GM12878 (cell line): ENCODE data around the gene ZMYND11. TPM values are rescaled to one million over a fixed set of nuclear protein-coding genes. Genes with fewer than 3 reads are reported as not detected.

ENCODE experiments used
- ATAC-seq: fragments of 200-7000 bp; cut with Tn5 transposase; 3 replicates; pipeline ENCODE4 v1.9.1; 2020; ENCODE audit warnings: mild to moderate bottlenecking, moderate library complexity
- BruUV-seq: library from RNA; stranded (reverse); fragments of 400-500 nt; replicated peaks from 2 replicates; lab custom pipeline; 2021; lab: Mats Ljungman, UMichigan
- CTCF ChIA-PET: fragments of 300-600 bp; sonication (Branson Sonifier 250); formaldehyde crosslinking; extraction: SDS; loops from one replicate; lab custom pipeline; 2021; ENCODE audit warnings: inconsistent platforms; lab: Yijun Ruan, JAX
- POLR2A ChIA-PET: fragments of 350-600 bp; formaldehyde crosslinking; extraction: SDS; loops from one replicate; lab custom pipeline; 2021; ENCODE audit warnings: inconsistent platforms; lab: Charles Lee
- RAD21 ChIA-PET: fragments of 300-600 bp; sonication (Branson Sonifier 250); formaldehyde crosslinking; loops from one replicate; lab custom pipeline; 2023; ENCODE audit warnings: antibody characterized with exemption; ENCODE audit not compliant: unreplicated experiment; lab: Charles Lee
- SMC1A ChIA-PET: fragments of 300-600 bp; sonication (Branson Sonifier 250); formaldehyde crosslinking; loops from one replicate; lab custom pipeline; 2023; ENCODE audit not compliant: unreplicated experiment, uncharacterized antibody; lab: Charles Lee
- DNase-seq: peaks from one replicate; pipeline ENCODE4 v3.0.0-alpha.2; 2011; ENCODE audit warnings: low read depth, low spot score
- FAIRE-seq: peaks from 3 replicates; lab custom pipeline; 2011; peaks lifted over from hg19 to GRCh38; lab: Jason Lieb, UNC
- H2AFZ ChIP-seq: 2 replicates; pipeline ENCODE4 v1.6.0; 2011; ENCODE audit warnings: low read depth, low read length, control low read depth; ENCODE audit not compliant: control insufficient read depth
- H3K27ac ChIP-seq: 2 replicates; pipeline ENCODE4 v1.5.1; 2011; ENCODE audit warnings: control low read depth; ENCODE audit not compliant: control insufficient read depth, insufficient read depth
- H3K27me3 ChIP-seq, 2 experiments: replicated peaks in 1 of 2; 2 replicates each; pipeline versions ENCODE4 v1.6.0 to v1.6.1; 2011; ENCODE audit warnings: low read length in 1 of 2; ENCODE audit not compliant: control insufficient read depth in 2 of 2, insufficient read depth in 2 of 2
- H3K36me3 ChIP-seq, 2 experiments: 2 replicates each; pipeline ENCODE4 v1.5.1; 2011; ENCODE audit warnings: low read length in 1 of 2; ENCODE audit not compliant: control insufficient read depth in 2 of 2, insufficient read depth in 2 of 2
- H3K4me1 ChIP-seq: 2 replicates; pipeline ENCODE4 v1.6.1; 2011; ENCODE audit warnings: mild to moderate bottlenecking, low read length, moderate library complexity, mixed read lengths; ENCODE audit not compliant: control insufficient read depth, insufficient read depth
- H3K4me2 ChIP-seq: 2 replicates; pipeline ENCODE4 v1.6.0; 2011; ENCODE audit warnings: control low read depth; ENCODE audit not compliant: control insufficient read depth, insufficient read depth
- H3K4me3 ChIP-seq: fragments of 200-600 bp; sonication (generic); 2 replicates; pipeline ENCODE4 v1.5.1; 2016
- H3K79me2 ChIP-seq: 2 replicates; pipeline ENCODE4 v1.6.0; 2011; ENCODE audit warnings: low read length; ENCODE audit not compliant: control insufficient read depth, insufficient read depth
- H3K9ac ChIP-seq: 2 replicates; pipeline ENCODE4 v1.8.0; 2011; ENCODE audit warnings: low read length, control low read depth, mixed read lengths; ENCODE audit not compliant: control insufficient read depth, insufficient read depth
- H3K9me3 ChIP-seq: replicated peaks from 3 replicates; pipeline ENCODE4 v1.5.1; 2011; ENCODE audit warnings: mild to moderate bottlenecking, low read length; ENCODE audit not compliant: control insufficient read depth, insufficient read depth
- H4K20me1 ChIP-seq: 2 replicates; pipeline ENCODE4 v1.6.0; 2011; ENCODE audit not compliant: control insufficient read depth, insufficient read depth
- CEBPB ChIP-seq, 2 experiments: fragments of 150-350 bp in 1 of 2; IDR thresholded peaks; 2 replicates each; pipeline ENCODE4 v1.6.1; 2012 to 2014; ENCODE audit warnings: low read depth in 2 of 2, low read length in 2 of 2, borderline replicate concordance in 1 of 2, inconsistent platforms in 1 of 2
- EZH2 ChIP-seq: IDR thresholded peaks from 2 replicates; pipeline ENCODE4 v1.6.1; 2012; ENCODE audit warnings: low read depth, mild to moderate bottlenecking, control low read depth, inconsistent platforms, low read length, borderline replicate concordance; ENCODE audit not compliant: control insufficient read depth
- HCFC1 ChIP-seq: fragments of 150-350 bp; IDR thresholded peaks from 2 replicates; pipeline ENCODE4 v1.6.1; 2014; ENCODE audit warnings: low read length
- MYC ChIP-seq: IDR thresholded peaks from 2 replicates; pipeline ENCODE4 v1.6.1; 2011; ENCODE audit warnings: mild to moderate bottlenecking, low read length, moderate library complexity, inconsistent platforms; ENCODE audit not compliant: insufficient read depth, insufficient replicate concordance, insufficient read length, severe bottlenecking
- POLR2AphosphoS2 ChIP-seq: IDR thresholded peaks from 2 replicates; pipeline ENCODE4 v1.6.1; 2011; ENCODE audit warnings: low read depth, mild to moderate bottlenecking, low read length, improper control_type of control experiment, moderate library complexity
- STAT1 ChIP-seq: fragments of 450-650 bp; conservative IDR thresholded peaks from 2 replicates; pipeline ENCODE4 v1.6.1; 2014; ENCODE audit warnings: antibody characterized with exemption, mild to moderate bottlenecking
- WGBS: methylation state at CpG from one replicate; pipeline ENCODE4 v1.1.6; 2016; ENCODE audit warnings: low lambda C conversion rate; ENCODE audit not compliant: insufficient replicate concordance, insufficient coverage; ENCODE audit errors: missing lambda C conversion rate; 5-methylcytosine and 5-hydroxymethylcytosine counted together
- in situ Hi-C: fragments of 300-500 bp; cut with MboI; formaldehyde crosslinking; loops from 9 replicates; pipeline ENCODE4 v1.14.3; 2018; ENCODE audit warnings: mixed read lengths
- intact Hi-C: fragments of 100-400 bp; cut with micrococcal nuclease; formaldehyde crosslinking; loops from one replicate; pipeline ENCODE4 v1.14.2; 2022; ENCODE audit not compliant: unreplicated experiment
- polyA plus RNA-seq, 11 experiments: library from polyadenylated mRNA; depleted of rRNA in 4 of 11; unstranded in 6 of 11; stranded (reverse) in 5 of 11; fragments of >200 nt; fragmentation: Nextera tagmentation in 4 of 11; fragmentation: Illumina TruSeq in 1 of 11; extraction: Ambion mirVana in 4 of 11; extraction: Trizol in 1 of 11; gene quantifications; 1 replicate in 1 of 11; 2 replicates in 10 of 11; pipeline versions ENCODE4 v1.2.1 to v1.2.3, GENCODE V29; 2011 to 2016; ENCODE audit warnings: inconsistent platforms in 2 of 11, missing spikeins in 2 of 11, low read depth in 1 of 11
- total RNA-seq, 4 experiments: library from RNA; depleted of rRNA in 3 of 4; stranded (reverse); fragments of >200 nt in 3 of 4; fragmentation: Illumina TruSeq in 1 of 4; extraction: Trizol in 1 of 4; gene quantifications; 2 replicates each; pipeline versions ENCODE4 v1.2.1 to v1.2.3, GENCODE V29; 2013 to 2021
- TF ChIP-seq, protein P1 (sequence below): fragments of 450-650 bp; IDR thresholded peaks from 2 replicates; pipeline ENCODE4 v1.6.1; 2017; ENCODE audit warnings: mild to moderate bottlenecking, moderate library complexity
- TF ChIP-seq, protein P2 (sequence below): fragments of 150-350 bp; IDR thresholded peaks from 2 replicates; pipeline ENCODE4 v1.6.1; 2016; ENCODE audit warnings: low read depth, low read length

ZMYND11 gene
- total and polyA plus RNA-seq, 10 of the 15 experiments (the other 5 are each of a cell fraction or from before 2014, with no cell fraction given), result 3.3 to 24.4 (median 13.1) TPM

DNA sequence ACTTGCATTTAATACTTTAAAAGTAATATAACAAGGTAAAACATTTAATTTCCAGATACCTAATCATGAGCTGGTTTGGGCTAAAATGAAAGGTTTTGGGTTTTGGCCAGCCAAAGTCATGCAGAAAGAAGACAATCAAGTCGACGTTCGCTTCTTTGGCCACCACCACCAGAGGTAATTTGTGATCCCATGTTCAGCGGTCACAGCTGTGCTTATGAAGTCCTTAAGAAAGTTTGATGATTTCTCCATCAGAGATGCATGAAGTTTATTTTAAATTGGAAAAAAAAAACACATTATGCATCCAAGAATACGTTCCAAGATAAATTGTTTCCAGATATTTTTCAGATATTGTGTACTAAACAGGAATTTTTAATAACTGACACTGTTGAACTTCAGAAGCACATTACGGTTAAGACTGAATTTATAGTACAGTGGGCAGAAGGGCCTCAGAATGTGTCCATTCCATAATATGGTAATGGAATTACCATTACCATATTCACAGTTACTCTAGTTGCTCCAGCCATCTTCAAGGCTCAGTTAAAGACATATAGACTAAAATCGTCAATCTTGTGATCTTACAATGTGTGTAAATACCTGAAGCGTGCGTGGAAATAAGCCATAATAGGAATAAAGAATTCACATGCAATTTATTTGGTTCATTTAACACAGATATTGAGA lies 106.8 kb downstream of the ZMYND11 start (continued):
- TF ChIP-seq, protein P1, sequence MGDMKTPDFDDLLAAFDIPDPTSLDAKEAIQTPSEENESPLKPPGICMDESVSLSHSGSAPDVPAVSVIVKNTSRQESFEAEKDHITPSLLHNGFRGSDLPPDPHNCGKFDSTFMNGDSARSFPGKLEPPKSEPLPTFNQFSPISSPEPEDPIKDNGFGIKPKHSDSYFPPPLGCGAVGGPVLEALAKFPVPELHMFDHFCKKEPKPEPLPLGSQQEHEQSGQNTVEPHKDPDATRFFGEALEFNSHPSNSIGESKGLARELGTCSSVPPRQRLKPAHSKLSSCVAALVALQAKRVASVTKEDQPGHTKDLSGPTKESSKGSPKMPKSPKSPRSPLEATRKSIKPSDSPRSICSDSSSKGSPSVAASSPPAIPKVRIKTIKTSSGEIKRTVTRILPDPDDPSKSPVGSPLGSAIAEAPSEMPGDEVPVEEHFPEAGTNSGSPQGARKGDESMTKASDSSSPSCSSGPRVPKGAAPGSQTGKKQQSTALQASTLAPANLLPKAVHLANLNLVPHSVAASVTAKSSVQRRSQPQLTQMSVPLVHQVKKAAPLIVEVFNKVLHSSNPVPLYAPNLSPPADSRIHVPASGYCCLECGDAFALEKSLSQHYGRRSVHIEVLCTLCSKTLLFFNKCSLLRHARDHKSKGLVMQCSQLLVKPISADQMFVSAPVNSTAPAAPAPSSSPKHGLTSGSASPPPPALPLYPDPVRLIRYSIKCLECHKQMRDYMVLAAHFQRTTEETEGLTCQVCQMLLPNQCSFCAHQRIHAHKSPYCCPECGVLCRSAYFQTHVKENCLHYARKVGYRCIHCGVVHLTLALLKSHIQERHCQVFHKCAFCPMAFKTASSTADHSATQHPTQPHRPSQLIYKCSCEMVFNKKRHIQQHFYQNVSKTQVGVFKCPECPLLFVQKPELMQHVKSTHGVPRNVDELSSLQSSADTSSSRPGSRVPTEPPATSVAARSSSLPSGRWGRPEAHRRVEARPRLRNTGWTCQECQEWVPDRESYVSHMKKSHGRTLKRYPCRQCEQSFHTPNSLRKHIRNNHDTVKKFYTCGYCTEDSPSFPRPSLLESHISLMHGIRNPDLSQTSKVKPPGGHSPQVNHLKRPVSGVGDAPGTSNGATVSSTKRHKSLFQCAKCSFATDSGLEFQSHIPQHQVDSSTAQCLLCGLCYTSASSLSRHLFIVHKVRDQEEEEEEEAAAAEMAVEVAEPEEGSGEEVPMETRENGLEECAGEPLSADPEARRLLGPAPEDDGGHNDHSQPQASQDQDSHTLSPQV, result no peak
- TF ChIP-seq MYC, result no peak
- TF ChIP-seq CEBPB (IDR thresholded peaks at IDR 0.05; ENCODE audit: borderline replicate concordance in 1 of 2, low read depth in 2 of 2, low read length in 2 of 2), result no peak

DNA sequence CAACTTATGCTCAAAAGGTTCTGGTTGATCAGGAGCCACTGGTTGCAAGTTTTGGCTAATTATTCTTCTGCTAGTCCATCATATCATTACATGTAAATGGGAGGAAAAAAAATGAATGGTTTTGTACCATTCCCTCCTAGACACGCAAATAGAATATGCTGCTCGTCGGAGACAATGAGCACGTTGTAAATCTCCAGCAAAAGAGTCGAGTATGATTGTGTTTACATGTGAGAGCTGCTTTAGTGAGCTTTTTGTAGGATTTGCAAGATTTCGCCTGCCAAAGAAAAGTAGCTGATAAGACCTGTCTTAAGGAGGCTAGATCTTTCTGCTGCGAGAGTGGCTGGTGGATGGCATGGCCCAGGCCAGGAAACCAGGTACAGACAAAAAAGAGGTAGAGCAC lies 109.0 kb downstream of the ZMYND11 start:
- H2AFZ ChIP-seq, result no peak overlapping the region
- in situ Hi-C loops (no loop called here), intact Hi-C loops (no loop called here)
- no peaks in the 10 kb centered on the region for H3K9me3 ChIP-seq
- WGBS, result 97% methylated on average over 7 of the region's 7 CpGs
- RAD21 ChIA-PET, result no interaction called here
- SMC1A ChIA-PET, result no interaction called here
- H3K79me2 ChIP-seq, result no peaks in the 10 kb centered on the region
- no peak for ATAC-seq
- DNase-seq, result no peak
- no TSS peak for BruUV-seq
- H3K9ac ChIP-seq, result no peak overlapping the region
- no peaks in the 10 kb centered on the region for H3K27me3 ChIP-seq
- POLR2A ChIA-PET, result no interaction called here
- FAIRE-seq, result no peak
- TF ChIP-seq, protein P2, sequence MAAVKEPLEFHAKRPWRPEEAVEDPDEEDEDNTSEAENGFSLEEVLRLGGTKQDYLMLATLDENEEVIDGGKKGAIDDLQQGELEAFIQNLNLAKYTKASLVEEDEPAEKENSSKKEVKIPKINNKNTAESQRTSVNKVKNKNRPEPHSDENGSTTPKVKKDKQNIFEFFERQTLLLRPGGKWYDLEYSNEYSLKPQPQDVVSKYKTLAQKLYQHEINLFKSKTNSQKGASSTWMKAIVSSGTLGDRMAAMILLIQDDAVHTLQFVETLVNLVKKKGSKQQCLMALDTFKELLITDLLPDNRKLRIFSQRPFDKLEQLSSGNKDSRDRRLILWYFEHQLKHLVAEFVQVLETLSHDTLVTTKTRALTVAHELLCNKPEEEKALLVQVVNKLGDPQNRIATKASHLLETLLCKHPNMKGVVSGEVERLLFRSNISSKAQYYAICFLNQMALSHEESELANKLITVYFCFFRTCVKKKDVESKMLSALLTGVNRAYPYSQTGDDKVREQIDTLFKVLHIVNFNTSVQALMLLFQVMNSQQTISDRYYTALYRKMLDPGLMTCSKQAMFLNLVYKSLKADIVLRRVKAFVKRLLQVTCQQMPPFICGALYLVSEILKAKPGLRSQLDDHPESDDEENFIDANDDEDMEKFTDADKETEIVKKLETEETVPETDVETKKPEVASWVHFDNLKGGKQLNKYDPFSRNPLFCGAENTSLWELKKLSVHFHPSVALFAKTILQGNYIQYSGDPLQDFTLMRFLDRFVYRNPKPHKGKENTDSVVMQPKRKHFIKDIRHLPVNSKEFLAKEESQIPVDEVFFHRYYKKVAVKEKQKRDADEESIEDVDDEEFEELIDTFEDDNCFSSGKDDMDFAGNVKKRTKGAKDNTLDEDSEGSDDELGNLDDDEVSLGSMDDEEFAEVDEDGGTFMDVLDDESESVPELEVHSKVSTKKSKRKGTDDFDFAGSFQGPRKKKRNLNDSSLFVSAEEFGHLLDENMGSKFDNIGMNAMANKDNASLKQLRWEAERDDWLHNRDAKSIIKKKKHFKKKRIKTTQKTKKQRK, result no peak
- TF ChIP-seq HCFC1 (no peak), STAT1 (no peak), POLR2AphosphoS2 (no peak), EZH2 (no peak)
- no peak overlapping the region for H3K4me3 ChIP-seq
- CTCF ChIA-PET, result no interaction called here
- H3K27ac ChIP-seq, result no peak overlapping the region
- H3K4me1 ChIP-seq, result no peaks in the 10 kb centered on the region
- no peak overlapping the region for H3K4me2 ChIP-seq
- no peaks in the 10 kb centered on the region for H4K20me1 ChIP-seq
- H3K36me3 ChIP-seq, result peaks cover 4 to 6% of the 10 kb centered on the region in 2 experiments; a peak in 3 of 4 replicates
